ENCODE data around the gene SMYD3. TPM values are rescaled to one million over a fixed set of nuclear protein-coding genes. Genes with fewer than 3 reads are reported as not detected.

Gene SMYD3
- total and polyA plus RNA-seq, 2 experiments from 2014 or later: 30.8 to 68.5 TPM

DNA sequence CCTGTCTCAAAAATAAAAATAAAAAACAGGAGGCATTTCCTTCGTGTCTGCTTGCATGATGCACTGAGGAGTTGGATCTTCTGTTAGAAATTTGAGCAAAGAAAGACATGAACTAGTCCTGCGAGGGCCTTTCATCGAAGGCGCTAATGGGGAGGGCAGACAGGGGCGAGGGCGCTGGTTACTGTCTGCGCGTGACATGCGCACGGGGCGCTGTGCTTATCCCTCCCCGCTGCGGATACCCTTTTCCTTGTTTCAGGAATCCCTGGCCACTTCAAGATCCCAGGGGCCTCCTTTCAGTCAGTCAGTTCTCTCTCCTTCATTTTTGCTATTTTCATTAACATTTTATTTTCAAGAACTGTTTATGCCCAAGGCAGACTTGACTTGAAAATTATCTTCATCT lies 806.4 kb downstream of the SMYD3 start:
- no peaks in the 10 kb centered on the region for H3K9me2 ChIP-seq (replicated peaks; ENCODE audit: insufficient read depth)
- no peaks in the 10 kb centered on the region for H3K36me3 ChIP-seq (replicated peaks; ENCODE audit: insufficient read depth, low read depth)
- no peaks in the 10 kb centered on the region for H3K79me2 ChIP-seq
- H3K4me2 ChIP-seq: no peak overlapping the region
- 98% methylated on average over 13 of the region's 13 CpGs for WGBS (ENCODE audit: low lambda C conversion rate, missing lambda C conversion rate)
- no peak overlapping the region for H3K4me3 ChIP-seq
- no peaks in the 10 kb centered on the region for H3K4me1 ChIP-seq (ENCODE audit: insufficient read depth)
- H3K9me3 ChIP-seq (ENCODE audit: low read depth): no peaks in the 10 kb centered on the region
- no peak overlapping the region for H3K27ac ChIP-seq
- no peaks in the 10 kb centered on the region for H3K27me3 ChIP-seq
- H4K20me1 ChIP-seq (ENCODE audit: insufficient read depth, poor library complexity, severe bottlenecking): no peaks in the 10 kb centered on the region
- DNase-seq (ENCODE audit: low spot score): no peak
- H2AFZ ChIP-seq: no peak overlapping the region
- TF ChIP-seq, protein P1, sequence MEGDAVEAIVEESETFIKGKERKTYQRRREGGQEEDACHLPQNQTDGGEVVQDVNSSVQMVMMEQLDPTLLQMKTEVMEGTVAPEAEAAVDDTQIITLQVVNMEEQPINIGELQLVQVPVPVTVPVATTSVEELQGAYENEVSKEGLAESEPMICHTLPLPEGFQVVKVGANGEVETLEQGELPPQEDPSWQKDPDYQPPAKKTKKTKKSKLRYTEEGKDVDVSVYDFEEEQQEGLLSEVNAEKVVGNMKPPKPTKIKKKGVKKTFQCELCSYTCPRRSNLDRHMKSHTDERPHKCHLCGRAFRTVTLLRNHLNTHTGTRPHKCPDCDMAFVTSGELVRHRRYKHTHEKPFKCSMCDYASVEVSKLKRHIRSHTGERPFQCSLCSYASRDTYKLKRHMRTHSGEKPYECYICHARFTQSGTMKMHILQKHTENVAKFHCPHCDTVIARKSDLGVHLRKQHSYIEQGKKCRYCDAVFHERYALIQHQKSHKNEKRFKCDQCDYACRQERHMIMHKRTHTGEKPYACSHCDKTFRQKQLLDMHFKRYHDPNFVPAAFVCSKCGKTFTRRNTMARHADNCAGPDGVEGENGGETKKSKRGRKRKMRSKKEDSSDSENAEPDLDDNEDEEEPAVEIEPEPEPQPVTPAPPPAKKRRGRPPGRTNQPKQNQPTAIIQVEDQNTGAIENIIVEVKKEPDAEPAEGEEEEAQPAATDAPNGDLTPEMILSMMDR (IDR thresholded peaks at IDR 0.05; ENCODE audit: poor library complexity): no peak
- no peak for TF ChIP-seq EZH2 (IDR thresholded peaks at IDR 0.05; ENCODE audit: borderline replicate concordance)
- TF ChIP-seq EZH2phosphoT487 (IDR thresholded peaks at IDR 0.05; ENCODE audit: low read depth, severe bottlenecking, unreplicated experiment): no peak

Small RNA genes lying within 50 kb of the gene (small RNA-seq; reads per million reads assigned to genes)
- gene AL356583.2 (not detected), gene RF00019 (not detected), gene RNU6-1283P (not detected)

Other genes with a start within 250 kb of the SMYD3 start
- 16.3 and 17.9 TPM in 2 replicates for gene TFB2M, start 59.0 kb upstream of the SMYD3 start, total RNA-seq
- gene TFB2M, start 59.0 kb upstream of the SMYD3 start, polyA plus RNA-seq: 13.2 and 14.2 TPM in 2 replicates
- 16.2 and 16.4 TPM in 2 replicates for gene CNST, start 59.2 kb upstream of the SMYD3 start, total RNA-seq
- gene CNST, start 59.2 kb upstream of the SMYD3 start, polyA plus RNA-seq: 6.1 and 7.1 TPM in 2 replicates
- 44.2 and 47.6 TPM in 2 replicates for gene SCCPDH, start 217.1 kb upstream of the SMYD3 start, total RNA-seq
- 39.3 and 44.8 TPM in 2 replicates for gene SCCPDH, start 217.1 kb upstream of the SMYD3 start, polyA plus RNA-seq

Data from hepatocyte (in vitro differentiated cells).